COLO829 (cell line): ENCODE results near the gene MYBPC3.

Source experiments
- DNase-seq: peaks from one replicate; pipeline ENCODE4 v3.0.0; 2012; ENCODE audit warnings: low spot score

The MYBPC3 gene

GRCh38 chr11:47384498-47384897 lies 32.0 kb upstream of the MYBPC3 start:
- DNase-seq, result no peak

GRCh38 chr11:47383071-47383470 lies 30.6 kb upstream of the MYBPC3 start:
- no peak for DNase-seq

- no peak for DNase-seq
These were observed 27.6 kb upstream of the MYBPC3 start for GRCh38 chr11:47380078-47380477.

- DNase-seq, result no peak
These were observed 26.8 kb upstream of the MYBPC3 start for GRCh38 chr11:47379317-47379716.

- no peak for DNase-seq
These were observed 26.3 kb upstream of the MYBPC3 start for GRCh38 chr11:47378836-47379170.

GRCh38 chr11:47378010-47378835 lies 25.7 kb upstream of the MYBPC3 start, which contains the start of gene SPI1:
SPI1 (minus strand) TSS chr11:47378547; CDS start chr11:47378353, 194 bp downstream.
- DNase-seq, result no peak

- DNase-seq, result no peak
These were observed 25.1 kb upstream of the MYBPC3 start for GRCh38 chr11:47377571-47378009.

- no peak for DNase-seq
These were observed 24.2 kb upstream of the MYBPC3 start for GRCh38 chr11:47376525-47377371.

- DNase-seq, result no peak
These were observed 23.6 kb upstream of the MYBPC3 start for GRCh38 chr11:47376107-47376524.

- no peak for DNase-seq
These were observed 23.1 kb upstream of the MYBPC3 start for GRCh38 chr11:47375546-47376085.

GRCh38 chr11:47375020-47375419 lies 22.5 kb upstream of the MYBPC3 start:
- DNase-seq, result no peak

GRCh38 chr11:47374720-47375019 lies 22.2 kb upstream of the MYBPC3 start:
- no peak for DNase-seq

- DNase-seq, result peak; percentile 75
These were observed 21.6 kb upstream of the MYBPC3 start for GRCh38 chr11:47373876-47374719.

- no peak for DNase-seq
These were observed 19.9 kb upstream of the MYBPC3 start for GRCh38 chr11:47372422-47372821.

- no peak for DNase-seq
These were observed 17.2 kb upstream of the MYBPC3 start for GRCh38 chr11:47369676-47370075.

GRCh38 chr11:47366020-47366490 lies 13.6 kb upstream of the MYBPC3 start:
- DNase-seq, result no peak

- no peak for DNase-seq
These were observed 8.9 kb upstream of the MYBPC3 start for GRCh38 chr11:47361419-47361818.

GRCh38 chr11:47360341-47360740 lies 7.8 kb upstream of the MYBPC3 start:
- DNase-seq, result no peak

GRCh38 chr11:47359586-47359985 lies 7.1 kb upstream of the MYBPC3 start:
- DNase-seq, result no peak

GRCh38 chr11:47359162-47359561 lies 6.7 kb upstream of the MYBPC3 start:
- no peak for DNase-seq

- no peak for DNase-seq
These were observed 6.2 kb upstream of the MYBPC3 start for GRCh38 chr11:47358731-47359051.
